SK-N-SH (cell line): ENCODE data around the gene NOTCH3.

Experiments
- CTCF ChIP-seq: fragments of 200-600 bp; sonication (generic); IDR thresholded peaks from 2 replicates; pipeline ENCODE4 v1.6.1; 2017; ENCODE audit warnings: antibody characterized with exemption, mild to moderate bottlenecking, moderate library complexity
- RAD21 ChIP-seq: IDR thresholded peaks from 2 replicates; pipeline ENCODE4 v1.6.1; 2012; ENCODE audit warnings: mild to moderate bottlenecking, low read length
- REST ChIP-seq: IDR thresholded peaks from 2 replicates; pipeline ENCODE4 v1.6.1; 2012; ENCODE audit warnings: mild to moderate bottlenecking, low read depth, low read length, moderate library complexity

- TF ChIP-seq CTCF = no peak
- TF ChIP-seq RAD21 = no peak
- TF ChIP-seq REST = no peak
These were observed 44.4 kb downstream of the NOTCH3 start for GRCh38 chr19:15156391-15156790.
